ENCODE results near the gene LMX1A. TPM values are rescaled to one million over a fixed set of nuclear protein-coding genes. Genes with fewer than 3 reads are reported as not detected.

Gene LMX1A
- total RNA-seq, 1 experiment from 2014 or later = not detected

DNA sequence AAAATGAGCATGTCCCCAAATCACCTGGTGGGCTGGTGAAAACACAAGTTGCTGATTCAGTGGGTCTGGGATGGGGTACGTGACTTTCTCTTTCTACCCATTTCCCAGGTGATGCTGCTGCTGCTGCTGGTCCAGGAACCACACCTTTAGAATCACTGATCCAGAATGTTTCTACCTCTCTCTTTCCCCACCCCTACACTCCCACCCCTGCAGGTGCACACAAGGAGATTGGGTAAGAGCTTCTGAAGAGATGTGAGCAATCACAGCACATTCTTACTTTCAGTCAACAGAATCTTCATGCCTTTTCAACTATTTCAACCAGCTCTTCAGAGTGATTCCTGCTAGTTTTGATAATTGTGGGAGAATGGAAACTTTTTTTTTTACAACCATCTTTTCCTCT, 130.9 kb downstream of the LMX1A start:
- Histone ChIP-seq H3K4me3 (ENCODE audit: low read depth in 2 of 2, low read length in 2 of 2) (no peak overlapping the region), H3K27me3 (ENCODE audit: control insufficient read depth, insufficient read depth, low read length) (no peaks in the 10 kb centered on the region), H3K27ac (ENCODE audit: low read length) (no peak overlapping the region), H3K4me1 (ENCODE audit: control insufficient read depth, insufficient read depth, low read length) (no peaks in the 10 kb centered on the region), H3K36me3 (ENCODE audit: control insufficient read depth, insufficient read depth, low read length) (no peaks in the 10 kb centered on the region), H3K9me3 (ENCODE audit: control insufficient read depth, insufficient read depth, low read depth, low read length) (no peaks in the 10 kb centered on the region)
- BruUV-seq (replicated peaks) = no TSS peak
- intact Hi-C loops (cut with micrococcal nuclease; ENCODE audit: unreplicated experiment) (no loop called here), in situ Hi-C loops (cut with HindIII; ENCODE audit: low pct_unique_long_range_greater_than_20kb, low sequenced_read_pairs) (no loop called here)
- DNase-seq (ENCODE audit: low read depth, low spot score) (no peak), ATAC-seq (no peak)
- CTCF ChIA-PET = no interaction called here
- POLR2A ChIA-PET = no interaction called here
- no peak for TF ChIP-seq TCF7L2 (IDR thresholded peaks at IDR 0.05; ENCODE audit: low read depth, low read length)
- TF ChIP-seq, protein P1, sequence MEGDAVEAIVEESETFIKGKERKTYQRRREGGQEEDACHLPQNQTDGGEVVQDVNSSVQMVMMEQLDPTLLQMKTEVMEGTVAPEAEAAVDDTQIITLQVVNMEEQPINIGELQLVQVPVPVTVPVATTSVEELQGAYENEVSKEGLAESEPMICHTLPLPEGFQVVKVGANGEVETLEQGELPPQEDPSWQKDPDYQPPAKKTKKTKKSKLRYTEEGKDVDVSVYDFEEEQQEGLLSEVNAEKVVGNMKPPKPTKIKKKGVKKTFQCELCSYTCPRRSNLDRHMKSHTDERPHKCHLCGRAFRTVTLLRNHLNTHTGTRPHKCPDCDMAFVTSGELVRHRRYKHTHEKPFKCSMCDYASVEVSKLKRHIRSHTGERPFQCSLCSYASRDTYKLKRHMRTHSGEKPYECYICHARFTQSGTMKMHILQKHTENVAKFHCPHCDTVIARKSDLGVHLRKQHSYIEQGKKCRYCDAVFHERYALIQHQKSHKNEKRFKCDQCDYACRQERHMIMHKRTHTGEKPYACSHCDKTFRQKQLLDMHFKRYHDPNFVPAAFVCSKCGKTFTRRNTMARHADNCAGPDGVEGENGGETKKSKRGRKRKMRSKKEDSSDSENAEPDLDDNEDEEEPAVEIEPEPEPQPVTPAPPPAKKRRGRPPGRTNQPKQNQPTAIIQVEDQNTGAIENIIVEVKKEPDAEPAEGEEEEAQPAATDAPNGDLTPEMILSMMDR (IDR thresholded peaks at IDR 0.05) = no peak
- TF ChIP-seq, protein P2, sequence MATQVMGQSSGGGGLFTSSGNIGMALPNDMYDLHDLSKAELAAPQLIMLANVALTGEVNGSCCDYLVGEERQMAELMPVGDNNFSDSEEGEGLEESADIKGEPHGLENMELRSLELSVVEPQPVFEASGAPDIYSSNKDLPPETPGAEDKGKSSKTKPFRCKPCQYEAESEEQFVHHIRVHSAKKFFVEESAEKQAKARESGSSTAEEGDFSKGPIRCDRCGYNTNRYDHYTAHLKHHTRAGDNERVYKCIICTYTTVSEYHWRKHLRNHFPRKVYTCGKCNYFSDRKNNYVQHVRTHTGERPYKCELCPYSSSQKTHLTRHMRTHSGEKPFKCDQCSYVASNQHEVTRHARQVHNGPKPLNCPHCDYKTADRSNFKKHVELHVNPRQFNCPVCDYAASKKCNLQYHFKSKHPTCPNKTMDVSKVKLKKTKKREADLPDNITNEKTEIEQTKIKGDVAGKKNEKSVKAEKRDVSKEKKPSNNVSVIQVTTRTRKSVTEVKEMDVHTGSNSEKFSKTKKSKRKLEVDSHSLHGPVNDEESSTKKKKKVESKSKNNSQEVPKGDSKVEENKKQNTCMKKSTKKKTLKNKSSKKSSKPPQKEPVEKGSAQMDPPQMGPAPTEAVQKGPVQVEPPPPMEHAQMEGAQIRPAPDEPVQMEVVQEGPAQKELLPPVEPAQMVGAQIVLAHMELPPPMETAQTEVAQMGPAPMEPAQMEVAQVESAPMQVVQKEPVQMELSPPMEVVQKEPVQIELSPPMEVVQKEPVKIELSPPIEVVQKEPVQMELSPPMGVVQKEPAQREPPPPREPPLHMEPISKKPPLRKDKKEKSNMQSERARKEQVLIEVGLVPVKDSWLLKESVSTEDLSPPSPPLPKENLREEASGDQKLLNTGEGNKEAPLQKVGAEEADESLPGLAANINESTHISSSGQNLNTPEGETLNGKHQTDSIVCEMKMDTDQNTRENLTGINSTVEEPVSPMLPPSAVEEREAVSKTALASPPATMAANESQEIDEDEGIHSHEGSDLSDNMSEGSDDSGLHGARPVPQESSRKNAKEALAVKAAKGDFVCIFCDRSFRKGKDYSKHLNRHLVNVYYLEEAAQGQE (IDR thresholded peaks at IDR 0.05; ENCODE audit: insufficient read depth in 1 of 2, low read depth in 2 of 2, low read length in 1 of 2) = no peak
- TF ChIP-seq SIN3A (IDR thresholded peaks at IDR 0.05; ENCODE audit: borderline replicate concordance, insufficient read depth, low read depth, low read length) = no peak
- no peak for TF ChIP-seq POLR2AphosphoS5 (IDR thresholded peaks at IDR 0.05; ENCODE audit: low read depth, low read length)

DNA sequence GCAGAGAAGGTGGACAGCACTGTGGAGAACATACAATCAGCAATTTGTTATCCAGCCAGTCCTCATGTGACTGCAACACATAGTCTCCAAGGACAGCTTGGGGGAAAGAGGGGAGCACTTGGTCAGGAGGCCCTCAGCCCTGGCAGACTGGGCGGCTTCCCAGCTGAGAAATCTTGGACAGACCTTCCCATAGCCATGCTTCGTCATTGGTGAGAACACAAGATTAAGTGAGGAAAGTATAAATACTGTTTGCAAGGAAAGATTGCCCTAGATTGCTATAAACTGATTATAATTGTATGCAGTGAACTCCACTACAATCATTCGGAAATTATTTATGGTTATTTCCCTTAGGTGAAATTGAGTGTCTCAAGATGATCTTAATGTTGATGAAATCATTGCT, 131.5 kb downstream of the LMX1A start:
- ChIA-PET POLR2A (no interaction called here), CTCF (no interaction called here)
- no peaks in the 10 kb centered on the region for H3K4me1 ChIP-seq (ENCODE audit: control insufficient read depth, insufficient read depth, low read length)
- BruUV-seq (replicated peaks) = no TSS peak
- no peak overlapping the region for H3K27ac ChIP-seq (ENCODE audit: low read length)
- no peaks in the 10 kb centered on the region for H3K9me3 ChIP-seq (ENCODE audit: control insufficient read depth, insufficient read depth, low read depth, low read length)
- in situ Hi-C loops (cut with HindIII; ENCODE audit: low pct_unique_long_range_greater_than_20kb, low sequenced_read_pairs) (no loop called here), intact Hi-C loops (cut with micrococcal nuclease; ENCODE audit: unreplicated experiment) (no loop called here)
- DNase-seq (ENCODE audit: low read depth, low spot score) = no peak
- H3K27me3 ChIP-seq (ENCODE audit: control insufficient read depth, insufficient read depth, low read length) = no peaks in the 10 kb centered on the region
- H3K36me3 ChIP-seq (ENCODE audit: control insufficient read depth, insufficient read depth, low read length) = no peaks in the 10 kb centered on the region
- H3K4me3 ChIP-seq (ENCODE audit: low read depth in 2 of 2, low read length in 2 of 2) = no peak overlapping the region
- TF ChIP-seq, protein P2 (IDR thresholded peaks at IDR 0.05; ENCODE audit: insufficient read depth in 1 of 2, low read depth in 2 of 2, low read length in 1 of 2) = no peak
- TF ChIP-seq TCF7L2 (IDR thresholded peaks at IDR 0.05; ENCODE audit: low read depth, low read length) (no peak), POLR2AphosphoS5 (IDR thresholded peaks at IDR 0.05; ENCODE audit: low read depth, low read length) (no peak), SIN3A (IDR thresholded peaks at IDR 0.05; ENCODE audit: borderline replicate concordance, insufficient read depth, low read depth, low read length) (no peak)
- TF ChIP-seq, protein P1 (IDR thresholded peaks at IDR 0.05) = no peak
- no peak for ATAC-seq

Measured in Panc1 (cell line).